NCI-H2227 treated with DMSO at 0.1 percent for 48 hours (cell line): ENCODE data around the gene FARP2.
A peak's percentile ranks its signal among the peaks of the same experiment; 100 is the strongest.

Experiments used
- DNase-seq: peaks from one replicate; lab custom pipeline; 2025; lab: John Stamatoyannopoulos, UW

FARP2 gene

GRCh38 chr2:241534293-241534692 lies 178.2 kb downstream of the FARP2 start:
- no peak for DNase-seq

- DNase-seq: no peak
Observed at GRCh38 chr2:241534701-241535375, 178.8 kb downstream of the FARP2 start.

- no peak for DNase-seq
Observed at GRCh38 chr2:241535871-241536655, 180.0 kb downstream of the FARP2 start.

- no peak for DNase-seq
Observed at GRCh38 chr2:241538838-241539615, 182.9 kb downstream of the FARP2 start.

- no peak for DNase-seq
Observed at GRCh38 chr2:241539616-241540374, 183.7 kb downstream of the FARP2 start.

GRCh38 chr2:241540401-241540770 lies 184.3 kb downstream of the FARP2 start:
- no peak for DNase-seq

GRCh38 chr2:241540771-241541561 lies 184.9 kb downstream of the FARP2 start:
- DNase-seq: peak; percentile 47

GRCh38 chr2:241541564-241542277 lies 185.6 kb downstream of the FARP2 start:
- DNase-seq: no peak

- DNase-seq: no peak
Observed at GRCh38 chr2:241542278-241542605, 186.2 kb downstream of the FARP2 start.
